Islet precursor cell (in vitro differentiated cells): ENCODE measurements around the gene SCN1B.
"Not testable (repeated sequence)": the region's sequence is repeated elsewhere in the genome, so short reads cannot be mapped to it uniquely, and the experiment has no call there.

ENCODE experiments used
- DNase-seq: peaks from one replicate; pipeline ENCODE4 v3.0.0-alpha.2; 2018

The SCN1B gene

GRCh38 chr19:35030257-35031071, at the start of gene SCN1B:
Gene SCN1B, plus strand, starts transcription at chr19:35030470. Its CDS starts 351 bp downstream, at chr19:35030821.
- DNase-seq, result peak; percentile 84

GRCh38 chr19:34982275-34982674, 48.0 kb upstream of the SCN1B start:
- no peak for DNase-seq

- DNase-seq, result no peak
Measured at GRCh38 chr19:34983786-34984185, 46.5 kb upstream of the SCN1B start.

GRCh38 chr19:34984287-34984686, 46.0 kb upstream of the SCN1B start:
- DNase-seq, result no peak

- DNase-seq, result no peak
Measured at GRCh38 chr19:34985249-34986022, 44.8 kb upstream of the SCN1B start.

GRCh38 chr19:34988119-34988518, 42.2 kb upstream of the SCN1B start:
- DNase-seq, result no peak

GRCh38 chr19:34989298-34989697, 41.0 kb upstream of the SCN1B start:
- no peak for DNase-seq

- no peak for DNase-seq
Measured at GRCh38 chr19:34990578-34991192, 39.6 kb upstream of the SCN1B start.

GRCh38 chr19:34991542-34992333, 38.5 kb upstream of the SCN1B start:
- no peak for DNase-seq

GRCh38 chr19:34992582-34992981, 37.7 kb upstream of the SCN1B start:
- DNase-seq, result not testable (repeated sequence)

- DNase-seq, result no peak
Measured at GRCh38 chr19:34994286-34994642, 36.0 kb upstream of the SCN1B start.

- no peak for DNase-seq
Measured at GRCh38 chr19:34994643-34995541, 35.4 kb upstream of the SCN1B start.

GRCh38 chr19:34995551-34995950, 34.7 kb upstream of the SCN1B start:
- no peak for DNase-seq

- DNase-seq, result no peak
Measured at GRCh38 chr19:34997071-34997617, 33.1 kb upstream of the SCN1B start.

- not testable (repeated sequence) for DNase-seq
Measured at GRCh38 chr19:34998224-34998623, 32.0 kb upstream of the SCN1B start.

GRCh38 chr19:34998777-34999497, 31.3 kb upstream of the SCN1B start:
- no peak for DNase-seq

GRCh38 chr19:34999498-35000337, 30.6 kb upstream of the SCN1B start, which contains the start of gene GRAMD1A:
Gene GRAMD1A, plus strand, starts transcription at chr19:35000323. Its CDS starts 156 bp downstream, at chr19:35000479.
- peak; percentile 93 for DNase-seq

GRCh38 chr19:35000338-35000646, 30.0 kb upstream of the SCN1B start:
- no peak for DNase-seq

GRCh38 chr19:35000647-35001501, 29.4 kb upstream of the SCN1B start:
- peak; percentile 74 for DNase-seq
